GM18499 (cell line): ENCODE measurements around the gene ARID5A.
"Not testable (repeated sequence)": the region's sequence is repeated elsewhere in the genome, so short reads cannot be mapped to it uniquely, and the experiment has no call there.

ENCODE experiments used
- ATAC-seq: cut with Tn5 transposase; IDR thresholded peaks from one replicate; pipeline ENCODE4 v1.9.1; 2021; ENCODE audit warnings: moderate number of reproducible peaks; ENCODE audit not compliant: insufficient read depth, unreplicated experiment

ARID5A gene

GRCh38 chr2:96553176-96553956 lies 16.8 kb downstream of the ARID5A start:
- ATAC-seq, result no peak

- not testable (repeated sequence) for ATAC-seq
Measured at GRCh38 chr2:96553957-96554292, 17.4 kb downstream of the ARID5A start.

- ATAC-seq, result no peak
Measured at GRCh38 chr2:96554293-96555145, 18.0 kb downstream of the ARID5A start.

- no peak for ATAC-seq
Measured at GRCh38 chr2:96555146-96555610, 18.6 kb downstream of the ARID5A start.

- ATAC-seq, result no peak
Measured at GRCh38 chr2:96556441-96557330, 20.1 kb downstream of the ARID5A start.

GRCh38 chr2:96557421-96557820 lies 20.9 kb downstream of the ARID5A start:
- not testable (repeated sequence) for ATAC-seq

- ATAC-seq, result no peak
Measured at GRCh38 chr2:96558061-96558460, 21.5 kb downstream of the ARID5A start.

GRCh38 chr2:96558485-96558884 lies 21.9 kb downstream of the ARID5A start:
- ATAC-seq, result no peak

GRCh38 chr2:96564026-96564425 lies 27.5 kb downstream of the ARID5A start:
- ATAC-seq, result no peak

GRCh38 chr2:96564563-96564962 lies 28.0 kb downstream of the ARID5A start:
- no peak for ATAC-seq

- ATAC-seq, result no peak
Measured at GRCh38 chr2:96565111-96565510, 28.6 kb downstream of the ARID5A start.

- no peak for ATAC-seq
Measured at GRCh38 chr2:96568094-96568493, 31.5 kb downstream of the ARID5A start.

- no peak for ATAC-seq
Measured at GRCh38 chr2:96574364-96574763, 37.8 kb downstream of the ARID5A start.

- ATAC-seq, result no peak
Measured at GRCh38 chr2:96575785-96576456, 39.4 kb downstream of the ARID5A start.

- no peak for ATAC-seq
Measured at GRCh38 chr2:96577501-96577900, 40.9 kb downstream of the ARID5A start.

- ATAC-seq, result no peak
Measured at GRCh38 chr2:96578731-96579130, 42.2 kb downstream of the ARID5A start.

- no peak for ATAC-seq
Measured at GRCh38 chr2:96579422-96579821, 42.9 kb downstream of the ARID5A start.

GRCh38 chr2:96580771-96581170 lies 44.2 kb downstream of the ARID5A start:
- ATAC-seq, result no peak

- no peak for ATAC-seq
Measured at GRCh38 chr2:96584017-96584416, 47.5 kb downstream of the ARID5A start.

GRCh38 chr2:96587843-96588242 lies 51.3 kb downstream of the ARID5A start:
- no peak for ATAC-seq
